Measurements from ENCODE around the gene CDC42EP4. TPM values are rescaled to one million over a fixed set of nuclear protein-coding genes. Genes with fewer than 3 reads are reported as not detected.
A peak's percentile ranks its signal among the peaks of the same experiment; 100 is the strongest.

CDC42EP4 gene
- total and polyA plus RNA-seq, 2 donors (not counting 1 experiment from before 2014, with no cell fraction given), result 20.9 to 34.2 TPM

GRCh38 chr17:73340093-73340596, 28.3 kb upstream of the CDC42EP4 start:
- no peak overlapping the region for H3K9ac ChIP-seq (ENCODE audit: insufficient read depth, low read length)
- H3K4me1 ChIP-seq (ENCODE audit: control insufficient read depth, extremely low read depth, insufficient read depth, low read length), result peaks cover 37% of the 10 kb centered on the region
- H3K36me3 ChIP-seq (ENCODE audit: control insufficient read depth, insufficient read depth, low read length), result no peaks in the 10 kb centered on the region
- H3K27ac ChIP-seq (ENCODE audit: insufficient read depth, low read length), result peak overlapping the region; percentile 85
- no peak for TF ChIP-seq EZH2 (IDR thresholded peaks at IDR 0.05; ENCODE audit: low read length, missing control alignments)
- TF ChIP-seq, protein P1, sequence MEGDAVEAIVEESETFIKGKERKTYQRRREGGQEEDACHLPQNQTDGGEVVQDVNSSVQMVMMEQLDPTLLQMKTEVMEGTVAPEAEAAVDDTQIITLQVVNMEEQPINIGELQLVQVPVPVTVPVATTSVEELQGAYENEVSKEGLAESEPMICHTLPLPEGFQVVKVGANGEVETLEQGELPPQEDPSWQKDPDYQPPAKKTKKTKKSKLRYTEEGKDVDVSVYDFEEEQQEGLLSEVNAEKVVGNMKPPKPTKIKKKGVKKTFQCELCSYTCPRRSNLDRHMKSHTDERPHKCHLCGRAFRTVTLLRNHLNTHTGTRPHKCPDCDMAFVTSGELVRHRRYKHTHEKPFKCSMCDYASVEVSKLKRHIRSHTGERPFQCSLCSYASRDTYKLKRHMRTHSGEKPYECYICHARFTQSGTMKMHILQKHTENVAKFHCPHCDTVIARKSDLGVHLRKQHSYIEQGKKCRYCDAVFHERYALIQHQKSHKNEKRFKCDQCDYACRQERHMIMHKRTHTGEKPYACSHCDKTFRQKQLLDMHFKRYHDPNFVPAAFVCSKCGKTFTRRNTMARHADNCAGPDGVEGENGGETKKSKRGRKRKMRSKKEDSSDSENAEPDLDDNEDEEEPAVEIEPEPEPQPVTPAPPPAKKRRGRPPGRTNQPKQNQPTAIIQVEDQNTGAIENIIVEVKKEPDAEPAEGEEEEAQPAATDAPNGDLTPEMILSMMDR (conservative IDR thresholded peaks at IDR 0.05 in 1 of 2, IDR thresholded peaks at IDR 0.05 in 1 of 2; ENCODE audit: low read depth in 1 of 2, low read length in 2 of 2), result peak; percentile 46 to 60
- no peak overlapping the region for H3K4me3 ChIP-seq (replicated peaks in 1 of 4; ENCODE audit: control extremely low read depth in 1 of 4, insufficient read depth in 1 of 4, low read depth in 3 of 4, low read length in 4 of 4)
- H3K4me2 ChIP-seq (ENCODE audit: extremely low read depth, insufficient read depth, low read length), result peak overlapping the region; percentile 15
- H3K9me3 ChIP-seq (ENCODE audit: control insufficient read depth, insufficient read depth, low read depth, low read length), result no peaks in the 10 kb centered on the region
- H3K79me2 ChIP-seq (ENCODE audit: control insufficient read depth, insufficient read depth, low read length), result no peaks in the 10 kb centered on the region
- H2AFZ ChIP-seq (ENCODE audit: low read length), result peak overlapping the region; percentile 40
- no peaks in the 10 kb centered on the region for H4K20me1 ChIP-seq (ENCODE audit: control insufficient read depth, extremely low read depth, insufficient read depth, low read length)
- no peaks in the 10 kb centered on the region for H3K27me3 ChIP-seq (ENCODE audit: control insufficient read depth, insufficient read depth, low read length)
- DNase-seq (ENCODE audit: low read depth in 2 of 2), result peak; percentile 91 to 94

DNA sequence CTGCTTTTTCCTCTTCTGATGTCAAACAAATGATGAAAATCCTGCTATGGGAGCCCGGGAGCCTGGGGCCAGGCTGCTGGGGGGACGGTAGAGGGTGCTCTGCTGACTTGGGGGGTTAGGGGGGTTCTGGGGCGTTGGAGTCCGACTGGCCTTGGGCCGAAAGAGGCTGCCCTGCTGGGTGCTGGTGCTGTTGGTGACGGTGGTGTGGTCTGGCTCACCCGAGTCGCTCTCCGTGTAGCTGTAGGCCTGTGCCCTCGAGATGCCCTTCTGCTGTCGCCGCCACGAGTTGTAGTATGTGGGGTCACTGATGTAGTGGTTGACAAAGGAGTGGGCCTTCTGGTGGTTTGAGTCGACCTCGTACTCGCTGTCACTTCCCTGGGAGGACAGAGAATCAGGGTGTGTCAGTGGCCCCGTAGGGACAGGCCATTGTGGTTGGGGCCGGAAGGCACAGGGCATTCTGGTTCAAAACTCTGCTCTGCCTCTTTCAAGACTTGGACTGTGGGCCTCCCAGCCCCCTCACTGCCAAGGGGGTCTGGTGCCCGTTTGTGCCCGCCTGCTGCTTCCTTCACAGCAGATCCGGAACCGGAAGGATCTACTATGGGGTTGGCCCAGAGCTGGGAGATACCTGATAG, 26.9 kb upstream of the CDC42EP4 start:
- Histone ChIP-seq H3K9me3 (ENCODE audit: control insufficient read depth, insufficient read depth, low read depth, low read length) (no peaks in the 10 kb centered on the region), H3K79me2 (ENCODE audit: control insufficient read depth, insufficient read depth, low read length) (no peaks in the 10 kb centered on the region), H3K4me1 (ENCODE audit: control insufficient read depth, extremely low read depth, insufficient read depth, low read length) (peaks cover 28% of the 10 kb centered on the region), H3K9ac (ENCODE audit: insufficient read depth, low read length) (no peak overlapping the region), H4K20me1 (ENCODE audit: control insufficient read depth, extremely low read depth, insufficient read depth, low read length) (no peaks in the 10 kb centered on the region), H3K27me3 (ENCODE audit: control insufficient read depth, insufficient read depth, low read length) (no peaks in the 10 kb centered on the region), H3K36me3 (ENCODE audit: control insufficient read depth, insufficient read depth, low read length) (no peaks in the 10 kb centered on the region), H3K4me3 (replicated peaks in 1 of 4; ENCODE audit: control extremely low read depth in 1 of 4, insufficient read depth in 1 of 4, low read depth in 3 of 4, low read length in 4 of 4) (peak overlapping the region in 1 of 4 experiments; percentile 40), H3K4me2 (ENCODE audit: extremely low read depth, insufficient read depth, low read length) (peak overlapping the region; percentile 63), H2AFZ (ENCODE audit: low read length) (peak overlapping the region; percentile 77), H3K27ac (ENCODE audit: insufficient read depth, low read length) (peak overlapping the region; percentile 66)
- TF ChIP-seq, protein P1 (conservative IDR thresholded peaks at IDR 0.05 in 1 of 2, IDR thresholded peaks at IDR 0.05 in 1 of 2; ENCODE audit: low read depth in 1 of 2, low read length in 2 of 2), result no peak
- no peak for TF ChIP-seq EZH2 (IDR thresholded peaks at IDR 0.05; ENCODE audit: low read length, missing control alignments)
- DNase-seq (ENCODE audit: low read depth in 2 of 2), result no peak

DNA sequence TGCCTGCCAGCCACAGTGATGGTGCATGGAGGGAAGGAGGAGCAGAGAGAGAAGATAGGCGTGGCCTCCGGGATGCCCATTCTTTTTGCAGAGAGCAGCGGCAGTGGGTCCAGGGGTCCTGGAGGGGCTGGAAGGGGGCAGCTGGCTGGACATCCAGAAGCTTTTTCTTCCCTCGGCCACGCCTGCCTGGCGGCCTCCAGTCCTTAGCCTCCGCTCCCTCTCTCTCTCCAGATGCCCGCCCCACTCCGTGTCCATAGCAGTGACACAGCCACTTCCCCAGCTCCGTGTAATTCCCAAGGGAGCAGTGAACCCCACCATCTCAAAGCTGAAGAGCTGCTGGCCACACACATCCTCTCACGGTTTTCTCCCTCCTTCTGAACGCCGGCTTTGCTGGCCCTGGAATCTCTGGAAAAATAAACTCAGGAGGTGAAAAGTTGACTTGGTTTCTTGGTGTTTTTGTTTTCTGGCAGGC, 26.3 kb upstream of the CDC42EP4 start:
- peak; percentile 39 to 81 for DNase-seq (ENCODE audit: low read depth in 2 of 2)
- Histone ChIP-seq H2AFZ (ENCODE audit: low read length) (peak overlapping the region; percentile 77), H3K4me1 (ENCODE audit: control insufficient read depth, extremely low read depth, insufficient read depth, low read length) (peaks cover 23% of the 10 kb centered on the region), H3K79me2 (ENCODE audit: control insufficient read depth, insufficient read depth, low read length) (no peaks in the 10 kb centered on the region), H4K20me1 (ENCODE audit: control insufficient read depth, extremely low read depth, insufficient read depth, low read length) (no peaks in the 10 kb centered on the region), H3K4me2 (ENCODE audit: extremely low read depth, insufficient read depth, low read length) (peak overlapping the region; percentile 63), H3K9me3 (ENCODE audit: control insufficient read depth, insufficient read depth, low read depth, low read length) (no peaks in the 10 kb centered on the region), H3K27ac (ENCODE audit: insufficient read depth, low read length) (peak overlapping the region; percentile 66), H3K9ac (ENCODE audit: insufficient read depth, low read length) (no peak overlapping the region), H3K27me3 (ENCODE audit: control insufficient read depth, insufficient read depth, low read length) (no peaks in the 10 kb centered on the region), H3K4me3 (replicated peaks in 1 of 4; ENCODE audit: control extremely low read depth in 1 of 4, insufficient read depth in 1 of 4, low read depth in 3 of 4, low read length in 4 of 4) (peak overlapping the region in 2 of 4 experiments; percentile 9 to 40), H3K36me3 (ENCODE audit: control insufficient read depth, insufficient read depth, low read length) (no peaks in the 10 kb centered on the region)
- no peak for TF ChIP-seq EZH2 (IDR thresholded peaks at IDR 0.05; ENCODE audit: low read length, missing control alignments)
- TF ChIP-seq, protein P1 (conservative IDR thresholded peaks at IDR 0.05 in 1 of 2, IDR thresholded peaks at IDR 0.05 in 1 of 2; ENCODE audit: low read depth in 1 of 2, low read length in 2 of 2), result no peak

Data from fibroblast of lung (primary cell).